NCI-H128 (cell line): ENCODE data around the gene PRRG3.
"Not testable (repeated sequence)": the region's sequence is repeated elsewhere in the genome, so short reads cannot be mapped to it uniquely, and the experiment has no call there.

ENCODE experiments used
- DNase-seq: peaks from one replicate; lab custom pipeline; 2025; ENCODE audit not compliant: unreplicated experiment; lab: John Stamatoyannopoulos, UW

The PRRG3 gene

GRCh38 chrX:151694661-151695582 is at the start of gene PRRG3:
Gene PRRG3 (plus strand): TSS chrX:151695458. CDS start chrX:151698815, 3,357 bp downstream.
- no peak for DNase-seq

GRCh38 chrX:151675121-151675746 is 20.0 kb upstream of the PRRG3 start:
- DNase-seq, result no peak

- DNase-seq, result no peak
These were observed 19.1 kb upstream of the PRRG3 start for GRCh38 chrX:151676196-151676595.

- DNase-seq, result no peak
These were observed 15.4 kb upstream of the PRRG3 start for GRCh38 chrX:151679798-151680402.

DNA sequence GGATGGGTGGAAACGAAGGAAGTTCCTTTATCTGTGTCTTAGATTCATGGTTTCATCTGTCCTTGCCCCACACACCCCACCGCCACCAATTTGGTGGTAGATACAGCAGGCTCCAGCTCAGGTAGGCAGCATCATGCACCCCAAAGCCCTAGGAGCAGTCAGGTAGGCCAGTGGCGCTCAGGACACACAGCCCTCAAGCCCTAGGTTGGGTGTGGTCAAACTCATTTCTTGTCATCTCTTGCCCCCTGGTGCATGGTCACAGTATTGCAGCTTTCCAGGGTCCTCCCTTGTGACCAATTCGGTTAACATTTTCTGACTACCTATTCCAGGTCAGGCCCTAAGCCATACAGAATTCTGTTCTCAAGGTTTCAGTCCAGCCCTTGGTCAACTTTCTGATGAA is 14.5 kb upstream of the PRRG3 start:
- DNase-seq, result no peak

- no peak for DNase-seq
These were observed 7.6 kb upstream of the PRRG3 start for GRCh38 chrX:151687635-151688034.

- DNase-seq, result no peak
These were observed 6.6 kb upstream of the PRRG3 start for GRCh38 chrX:151688695-151689094.

DNA sequence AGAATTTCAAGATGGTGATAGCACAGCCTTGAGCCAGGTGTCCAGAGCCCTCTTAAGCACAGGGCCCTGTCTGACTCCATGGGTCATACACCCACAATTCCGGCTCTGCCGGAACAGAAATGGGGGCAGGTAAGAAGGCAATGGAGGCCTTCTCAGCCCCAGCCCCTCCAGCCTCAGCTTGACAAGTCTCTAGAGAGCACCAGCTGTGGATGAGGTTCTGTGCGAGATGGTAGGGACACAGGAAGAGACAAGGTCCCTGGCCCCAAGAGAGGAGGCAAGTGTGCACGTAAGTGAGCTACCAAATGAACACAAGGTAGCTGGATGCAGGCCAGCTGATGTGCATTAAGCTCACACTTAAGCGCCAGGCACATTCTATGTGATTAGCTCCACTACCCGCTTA is 2.4 kb upstream of the PRRG3 start:
- DNase-seq, result no peak

DNA sequence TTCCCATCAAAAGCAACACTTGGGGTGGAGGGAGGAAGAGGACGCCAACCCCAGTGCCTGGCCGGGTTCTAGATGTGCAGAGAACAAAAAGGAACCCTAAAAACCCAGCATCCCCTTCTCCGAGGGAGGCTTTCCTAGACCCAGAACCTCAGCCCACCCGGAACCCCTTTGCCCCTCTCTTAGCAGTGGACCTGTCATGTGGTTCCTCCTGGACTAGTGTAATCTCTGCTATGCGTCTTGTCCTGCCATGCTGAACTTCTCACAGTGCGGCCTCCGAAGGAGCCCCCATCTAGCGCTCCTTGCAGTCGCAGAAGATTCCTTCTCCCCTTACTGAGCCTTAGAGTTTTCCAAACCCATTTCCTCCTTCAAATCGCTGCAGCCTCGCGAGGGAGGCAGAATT is 1.1 kb upstream of the PRRG3 start:
- DNase-seq, result no peak

DNA sequence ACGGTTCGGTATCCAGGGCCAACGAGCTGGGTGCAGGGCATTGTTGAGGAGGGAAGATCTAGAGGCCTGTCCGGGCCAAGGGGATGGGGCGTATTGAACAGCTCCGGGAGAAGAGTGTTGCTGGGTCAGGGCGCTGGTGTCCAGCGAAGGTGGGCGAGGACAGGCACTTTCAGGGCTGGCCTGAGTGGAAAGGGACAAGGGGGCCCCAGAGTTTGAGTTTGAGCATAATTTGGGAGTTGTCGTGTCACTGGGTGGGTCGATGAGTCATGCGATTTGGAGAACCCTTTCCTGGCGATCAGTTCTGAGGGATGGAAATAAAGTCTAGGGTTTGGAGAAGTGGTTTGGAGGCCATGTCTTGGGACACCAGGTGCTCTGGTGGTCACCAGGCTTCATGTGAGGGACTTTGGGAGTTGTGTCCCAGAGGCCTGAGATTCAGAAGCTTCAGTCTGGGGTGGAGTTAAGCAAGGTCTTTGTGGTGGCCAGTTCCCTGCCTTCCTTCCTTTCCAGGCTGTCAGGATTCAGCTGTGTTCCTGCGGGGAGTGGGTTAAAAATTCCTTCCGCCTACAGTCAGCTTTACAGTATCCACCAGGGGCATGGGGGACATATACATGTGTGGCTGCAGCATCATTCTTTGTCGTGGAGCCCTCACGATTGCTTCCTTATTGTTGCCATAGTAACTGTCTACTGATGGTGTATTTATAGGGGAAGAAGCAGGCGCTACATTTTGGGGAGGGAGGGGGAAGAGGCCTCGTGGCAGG is 504 bp downstream of the PRRG3 start:
- DNase-seq, result no peak

DNA sequence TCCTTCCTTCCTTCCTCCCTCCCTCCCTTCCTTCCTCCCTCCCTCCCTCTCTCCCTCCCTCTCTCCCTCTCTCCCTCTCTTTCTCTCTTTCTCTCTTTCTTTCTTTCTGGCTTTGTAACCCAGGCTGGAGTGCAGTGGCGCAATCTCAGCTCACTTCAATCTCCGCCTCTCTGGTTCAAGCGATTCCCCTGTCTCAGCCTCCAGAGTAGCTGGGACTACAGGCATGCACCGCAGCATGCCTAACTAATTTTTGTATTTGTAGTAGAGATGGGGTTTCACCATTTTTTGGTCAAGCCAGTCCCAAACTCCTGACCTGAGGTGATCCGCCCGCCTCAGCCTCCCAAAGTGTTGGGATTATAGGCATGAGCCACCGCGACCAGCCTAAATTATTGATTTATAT is 1.8 kb downstream of the PRRG3 start:
- DNase-seq, result not testable (repeated sequence)

DNA sequence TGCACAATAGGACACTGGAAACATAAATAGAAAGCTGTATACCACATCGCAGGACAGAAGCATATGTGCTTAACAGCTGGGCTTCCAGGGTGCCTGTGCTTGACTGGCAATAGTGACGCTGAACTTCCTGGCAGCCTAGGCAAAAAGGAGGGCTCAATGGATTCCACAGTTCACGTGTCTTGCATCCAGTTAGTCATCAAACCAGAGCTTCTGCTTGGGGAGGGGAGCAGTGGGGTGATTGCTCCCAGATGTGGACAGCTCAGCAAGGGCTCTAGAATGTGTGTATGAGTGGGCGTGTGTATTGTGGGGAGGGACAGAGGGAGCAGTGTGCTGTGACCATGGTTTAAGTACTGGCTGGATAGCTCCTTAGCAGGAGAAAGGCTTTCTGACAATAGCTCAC is 2.3 kb downstream of the PRRG3 start:
- no peak for DNase-seq

DNA sequence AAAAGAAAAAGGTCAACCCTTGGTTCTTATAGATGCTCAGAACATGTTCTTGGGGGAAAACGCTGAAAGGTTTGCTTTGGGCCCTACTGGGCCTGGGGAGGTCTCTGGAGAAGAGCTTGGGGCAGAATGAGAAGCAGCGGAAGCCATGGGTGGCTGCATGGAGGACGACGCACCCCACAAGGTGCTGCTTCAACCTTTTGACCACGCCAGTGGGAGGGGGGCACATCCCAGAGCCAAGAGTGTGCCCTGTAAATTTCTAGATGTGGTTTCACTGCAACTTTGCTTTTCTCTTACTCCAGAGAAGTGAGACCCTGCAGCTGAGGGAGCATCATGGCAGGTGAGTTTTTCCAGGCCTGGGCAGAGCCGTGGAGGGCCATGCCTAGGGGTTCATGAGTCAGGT is 3.2 kb downstream of the PRRG3 start:
- no peak for DNase-seq

- no peak for DNase-seq
These were observed 4.5 kb downstream of the PRRG3 start for GRCh38 chrX:151699746-151700145.

DNA sequence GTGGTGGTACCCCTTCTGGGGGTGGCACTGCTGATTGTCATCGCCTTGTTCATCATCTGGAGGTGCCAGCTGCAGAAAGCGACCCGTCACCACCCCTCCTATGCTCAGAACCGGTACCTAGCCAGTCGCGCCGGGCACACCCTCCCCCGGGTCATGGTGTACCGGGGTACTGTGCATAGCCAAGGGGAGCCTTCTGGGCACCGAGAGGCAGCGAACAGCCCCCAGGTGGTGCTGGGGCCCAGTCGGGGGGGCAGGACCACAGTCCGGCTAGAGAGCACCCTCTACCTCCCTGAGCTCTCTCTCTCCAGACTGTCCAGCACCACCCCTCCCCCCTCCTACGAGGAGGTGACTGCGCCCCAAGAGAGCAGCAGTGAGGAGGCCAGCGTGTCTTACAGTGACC is 5.3 kb downstream of the PRRG3 start:
- DNase-seq, result no peak

DNA sequence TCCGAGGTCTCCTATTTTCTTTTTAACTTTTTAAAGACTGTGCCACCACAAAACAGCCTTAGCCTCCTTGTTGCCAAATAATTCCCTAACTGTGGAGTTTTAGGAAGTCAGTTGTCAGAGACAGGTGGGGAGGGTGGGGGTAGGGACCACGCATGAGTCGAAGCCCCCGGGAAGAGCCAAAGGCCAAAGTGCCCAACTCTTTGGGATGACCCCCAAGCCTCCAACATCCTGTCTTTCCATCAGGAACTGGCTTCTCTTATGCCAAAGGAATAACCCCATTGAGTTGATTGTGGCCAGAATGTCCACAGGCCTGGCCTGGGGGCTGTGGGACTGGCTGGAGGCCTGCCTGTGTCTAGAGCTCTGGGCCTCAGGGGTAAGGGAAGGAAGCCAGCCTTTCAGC is 5.8 kb downstream of the PRRG3 start:
- no peak for DNase-seq

DNA sequence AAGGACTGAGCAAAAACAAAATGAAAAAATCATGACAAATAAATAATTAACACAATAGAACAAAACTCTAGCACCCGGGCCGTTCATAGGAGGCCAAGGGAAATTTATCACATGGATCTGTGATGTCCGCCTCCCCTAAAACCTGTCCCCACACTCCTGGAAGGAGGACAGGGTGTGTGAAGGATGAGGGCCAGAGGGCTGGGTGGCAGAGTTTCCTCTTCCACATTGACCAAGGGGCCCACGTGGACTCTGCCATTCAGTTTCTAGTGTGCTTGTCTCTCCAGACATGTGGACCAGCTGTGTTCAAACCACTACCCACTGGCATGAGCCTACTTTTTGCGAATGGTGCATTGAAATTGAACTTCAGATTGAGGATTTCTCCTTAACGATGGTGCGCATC is 6.3 kb downstream of the PRRG3 start:
- no peak for DNase-seq

- no peak for DNase-seq
These were observed 6.9 kb downstream of the PRRG3 start for GRCh38 chrX:151702026-151702714.

- DNase-seq, result no peak
These were observed 7.6 kb downstream of the PRRG3 start for GRCh38 chrX:151702741-151703340.

DNA sequence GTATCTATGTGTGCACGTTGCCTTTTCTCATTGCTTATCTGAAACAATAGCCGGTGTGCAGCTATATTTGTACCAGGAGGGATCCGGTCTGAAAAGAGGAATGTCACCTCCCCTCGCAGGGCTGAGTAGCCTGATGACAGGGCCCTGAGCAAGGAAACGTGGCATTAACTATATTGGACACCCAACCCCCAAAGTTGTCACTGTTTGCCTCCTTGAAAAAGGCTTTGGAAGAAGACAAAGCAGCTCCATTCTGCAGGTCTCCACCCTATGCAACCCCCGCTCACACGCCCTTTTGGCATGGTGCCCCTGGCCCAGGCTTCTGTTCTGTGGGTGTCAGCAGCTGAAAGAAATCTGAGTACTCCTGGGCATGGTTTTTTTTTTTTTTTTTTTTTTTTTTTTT is 8.2 kb downstream of the PRRG3 start:
- no peak for DNase-seq
